ENCODE data around the gene MAPK12. TPM values are rescaled to one million over a fixed set of nuclear protein-coding genes. Genes with fewer than 3 reads are reported as not detected.

The MAPK12 gene
- total RNA-seq, 2 donors from 2014 or later: 3.9 to 4.6 TPM

DNA sequence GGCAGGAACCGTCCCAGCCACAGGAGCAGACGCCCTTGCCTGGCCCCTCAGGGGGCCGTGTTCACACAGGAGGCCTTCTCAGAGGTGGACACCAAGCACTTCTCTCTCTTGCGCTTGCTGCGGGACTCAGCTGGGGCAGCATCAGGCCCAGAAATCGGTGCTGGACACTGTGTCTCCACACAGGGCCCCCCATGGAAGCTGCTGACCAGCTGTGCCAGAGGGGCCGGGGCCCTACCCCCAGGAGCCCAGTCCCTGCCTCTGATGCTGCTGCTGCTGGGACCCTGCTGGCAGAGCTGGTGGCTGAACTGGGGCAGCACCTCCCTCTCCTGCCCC is 42.0 kb upstream of the MAPK12 start:
- TF ChIP-seq, protein P1, sequence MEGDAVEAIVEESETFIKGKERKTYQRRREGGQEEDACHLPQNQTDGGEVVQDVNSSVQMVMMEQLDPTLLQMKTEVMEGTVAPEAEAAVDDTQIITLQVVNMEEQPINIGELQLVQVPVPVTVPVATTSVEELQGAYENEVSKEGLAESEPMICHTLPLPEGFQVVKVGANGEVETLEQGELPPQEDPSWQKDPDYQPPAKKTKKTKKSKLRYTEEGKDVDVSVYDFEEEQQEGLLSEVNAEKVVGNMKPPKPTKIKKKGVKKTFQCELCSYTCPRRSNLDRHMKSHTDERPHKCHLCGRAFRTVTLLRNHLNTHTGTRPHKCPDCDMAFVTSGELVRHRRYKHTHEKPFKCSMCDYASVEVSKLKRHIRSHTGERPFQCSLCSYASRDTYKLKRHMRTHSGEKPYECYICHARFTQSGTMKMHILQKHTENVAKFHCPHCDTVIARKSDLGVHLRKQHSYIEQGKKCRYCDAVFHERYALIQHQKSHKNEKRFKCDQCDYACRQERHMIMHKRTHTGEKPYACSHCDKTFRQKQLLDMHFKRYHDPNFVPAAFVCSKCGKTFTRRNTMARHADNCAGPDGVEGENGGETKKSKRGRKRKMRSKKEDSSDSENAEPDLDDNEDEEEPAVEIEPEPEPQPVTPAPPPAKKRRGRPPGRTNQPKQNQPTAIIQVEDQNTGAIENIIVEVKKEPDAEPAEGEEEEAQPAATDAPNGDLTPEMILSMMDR (IDR thresholded peaks at IDR 0.05): no peak
- TF ChIP-seq POLR2A (IDR thresholded peaks at IDR 0.05): no peak
- intact Hi-C loops (cut with DNase I): no loop called here
- Histone ChIP-seq H3K9me3 (no peaks in the 10 kb centered on the region), H3K36me3 (replicated peaks in 1 of 2; ENCODE audit: insufficient read depth in 1 of 2, low read depth in 2 of 2) (no peaks in the 10 kb centered on the region), H3K4me3 (no peak overlapping the region), H3K27me3 (no peaks in the 10 kb centered on the region), H3K27ac (peak overlapping the region; percentile 82 to 91 (median 87)), H3K4me1 (peaks cover 83% of the 10 kb centered on the region)
- DNase-seq: no peak
- 66% methylated on average over 7 of the region's 7 CpGs; no CpG with 5 or more reads in 1 of the 2 donors for WGBS, 2 donors
- ATAC-seq: no peak

DNA sequence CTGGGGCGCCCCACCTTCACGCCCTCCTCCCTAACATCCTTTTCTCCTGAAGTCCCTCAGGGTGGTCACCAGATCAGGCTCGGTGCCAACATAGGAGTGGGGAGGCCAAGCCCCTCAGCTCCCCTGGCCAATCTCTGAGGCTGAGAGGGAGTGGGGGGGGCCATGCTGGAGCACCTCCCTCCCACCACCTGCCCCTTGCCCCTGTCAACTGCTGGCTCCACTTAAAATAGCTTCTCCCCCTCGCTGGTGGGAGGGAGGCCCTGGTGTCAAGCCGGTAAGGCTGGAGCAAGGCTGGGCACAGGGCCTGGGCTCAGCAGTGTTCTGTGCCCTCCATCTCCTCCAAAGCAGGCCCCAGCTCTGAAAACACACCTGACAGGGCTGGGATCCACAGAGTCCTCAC is 41.1 kb upstream of the MAPK12 start:
- Histone ChIP-seq H3K36me3 (replicated peaks in 1 of 2; ENCODE audit: insufficient read depth in 1 of 2, low read depth in 2 of 2) (no peaks in the 10 kb centered on the region), H3K4me3 (no peak overlapping the region), H3K4me1 (peaks cover 85% of the 10 kb centered on the region), H3K27me3 (no peaks in the 10 kb centered on the region), H3K27ac (peak overlapping the region in 3 of 4 donors; percentile 85 to 91 (median 89)), H3K9me3 (no peaks in the 10 kb centered on the region)
- WGBS, 2 donors: 42 to 58% methylated on average over 2 to 5 of the region's 5 CpGs
- intact Hi-C loops (cut with DNase I): no loop called here
- ATAC-seq: no peak
- no peak for TF ChIP-seq POLR2A (IDR thresholded peaks at IDR 0.05)
- no peak for DNase-seq

DNA sequence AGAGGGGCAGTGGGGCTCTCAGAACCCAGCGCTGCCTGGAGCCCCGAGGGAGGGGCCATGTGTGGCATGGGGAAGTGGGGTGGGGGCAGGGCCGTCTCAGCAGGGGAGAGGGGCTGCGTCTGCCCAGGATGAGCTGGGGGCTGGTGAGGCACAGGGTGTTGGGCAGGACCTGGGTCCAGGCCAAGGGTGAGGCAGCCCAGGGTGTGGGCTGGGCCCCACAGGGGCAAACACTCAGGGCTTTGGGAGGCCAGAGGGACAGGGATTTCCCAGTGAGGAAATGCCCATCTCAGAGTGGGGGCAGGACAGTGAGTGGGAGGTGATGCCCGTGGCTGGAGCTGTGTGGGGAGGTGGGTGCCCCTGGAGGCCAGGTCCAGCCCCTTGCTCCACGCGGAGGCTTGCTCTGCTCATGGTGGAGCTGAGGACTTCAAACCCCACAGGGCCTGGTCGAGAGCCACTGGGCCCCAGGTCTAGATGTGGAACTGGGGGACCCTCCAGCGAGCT is 40.6 kb upstream of the MAPK12 start:
- Histone ChIP-seq H3K27ac (peak overlapping the region in 3 of 4 donors; percentile 85 to 91 (median 89)), H3K9me3 (no peaks in the 10 kb centered on the region), H3K4me1 (peaks cover 90% of the 10 kb centered on the region), H3K36me3 (replicated peaks in 1 of 2; ENCODE audit: insufficient read depth in 1 of 2, low read depth in 2 of 2) (no peaks in the 10 kb centered on the region), H3K27me3 (no peaks in the 10 kb centered on the region), H3K4me3 (no peak overlapping the region)
- 38 to 52% methylated on average over 4 to 9 of the region's 9 CpGs for WGBS, 2 donors
- intact Hi-C loops (cut with DNase I): no loop called here
- TF ChIP-seq, protein P1 (IDR thresholded peaks at IDR 0.05): no peak
- TF ChIP-seq POLR2A (IDR thresholded peaks at IDR 0.05): no peak
- DNase-seq (peak in 2 of 4 donors; percentile 36 to 45), ATAC-seq (no peak)

DNA sequence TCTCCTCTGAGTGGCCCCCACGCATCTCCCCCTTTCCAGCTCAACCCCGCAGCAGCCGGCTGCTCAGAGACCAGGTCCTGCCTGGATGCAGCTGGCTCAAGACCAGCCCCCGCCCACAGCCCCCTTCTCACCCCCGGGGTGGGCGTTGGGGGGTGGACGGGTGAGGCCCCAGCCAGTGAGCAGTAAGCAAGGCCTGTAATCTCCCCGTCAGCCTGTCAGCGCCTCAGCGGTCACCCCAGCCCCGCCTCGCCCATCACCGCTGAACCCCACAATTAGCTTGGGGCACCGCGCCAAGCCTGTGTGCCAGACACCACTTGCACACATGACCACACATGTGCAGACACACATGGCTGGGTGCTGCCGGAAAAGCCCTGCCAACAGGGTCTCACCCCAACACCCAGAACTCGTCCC is 40.1 kb upstream of the MAPK12 start:
- no peak for DNase-seq
- peak overlapping the region in 3 of 4 donors; percentile 85 to 91 (median 89) for H3K27ac ChIP-seq

DNA sequence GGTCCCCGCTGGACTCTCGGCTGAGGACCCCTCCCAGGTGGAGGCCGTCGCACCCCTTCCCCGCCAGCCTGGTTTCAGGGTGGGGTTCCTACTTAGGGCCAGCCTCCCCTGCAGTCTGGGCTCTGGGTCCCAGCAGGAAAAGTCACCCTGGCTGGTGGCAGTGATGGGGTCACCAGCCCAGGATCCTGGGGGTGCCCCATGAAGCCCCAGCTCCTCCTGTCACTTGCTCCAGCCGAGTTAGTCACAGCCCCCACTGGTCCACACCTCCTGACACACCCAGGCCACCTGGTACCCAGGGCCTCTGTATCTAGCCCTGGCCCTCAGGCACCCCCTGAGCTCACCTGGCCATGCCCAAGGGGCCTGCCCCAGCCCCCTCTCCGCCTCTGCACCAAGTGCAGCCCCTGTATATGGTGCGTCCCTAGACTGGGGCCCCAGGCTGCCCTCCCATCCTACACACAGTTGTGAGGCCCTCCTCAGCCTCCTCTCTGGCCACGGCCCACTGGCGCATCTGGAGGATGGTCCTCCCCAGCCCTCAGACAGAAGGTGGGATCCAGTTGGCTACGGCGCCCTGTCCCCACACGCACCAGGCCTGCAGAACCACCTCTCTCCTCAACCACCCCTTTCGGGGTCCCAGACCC is 39.3 kb upstream of the MAPK12 start:
- Histone ChIP-seq H3K4me3 (no peak overlapping the region), H3K4me1 (peaks cover 97% of the 10 kb centered on the region), H3K27me3 (no peaks in the 10 kb centered on the region), H3K27ac (peak overlapping the region in 3 of 4 donors; percentile 85 to 91 (median 89)), H3K9me3 (no peaks in the 10 kb centered on the region), H3K36me3 (replicated peaks in 1 of 2; ENCODE audit: insufficient read depth in 1 of 2, low read depth in 2 of 2) (no peaks in the 10 kb centered on the region)
- no peak for TF ChIP-seq POLR2A (IDR thresholded peaks at IDR 0.05)
- WGBS, 2 donors: 91 to 95% methylated on average over 8 to 14 of the region's 14 CpGs
- no peak for DNase-seq
- intact Hi-C loops (cut with DNase I): no loop called here
- ATAC-seq: no peak

More for the DNA sequence above, 40.1 kb upstream of the MAPK12 start:
- WGBS, 2 donors: 66 to 80% methylated on average over 1 to 15 of the region's 17 CpGs
- Histone ChIP-seq H3K4me1 (peaks cover 95% of the 10 kb centered on the region), H3K4me3 (no peak overlapping the region), H3K36me3 (replicated peaks in 1 of 2; ENCODE audit: insufficient read depth in 1 of 2, low read depth in 2 of 2) (no peaks in the 10 kb centered on the region), H3K27me3 (no peaks in the 10 kb centered on the region), H3K9me3 (no peaks in the 10 kb centered on the region)
- TF ChIP-seq, protein P1 (IDR thresholded peaks at IDR 0.05): no peak
- no peak for TF ChIP-seq POLR2A (IDR thresholded peaks at IDR 0.05)
- intact Hi-C loops (cut with DNase I): no loop called here
- ATAC-seq: no peak
